ENCODE data around the gene GPR137B.

GPR137B gene

GRCh38 chr1:236258114-236258622, 115.8 kb downstream of the GPR137B start:
- DNase-seq (ENCODE audit: low spot score), result no peak
